GM10266 (cell line): Measurements from ENCODE around the gene KRTAP1-5.
"Not testable (repeated sequence)": the region's sequence is repeated elsewhere in the genome, so short reads cannot be mapped to it uniquely, and the experiment has no call there.

ENCODE experiments used
- DNase-seq: peaks from one replicate; pipeline ENCODE4 v3.0.0; 2012; ENCODE audit errors: extremely low spot score
- CTCF ChIP-seq: IDR thresholded peaks from 2 replicates; pipeline ENCODE4 v1.5.1; 2012; ENCODE audit warnings: mild to moderate bottlenecking, low read depth; ENCODE audit not compliant: control insufficient read depth, insufficient read depth; ENCODE audit errors: missing control alignments

KRTAP1-5 gene

GRCh38 chr17:41042953-41043352 is 15.9 kb upstream of the KRTAP1-5 start:
- TF ChIP-seq CTCF, result no peak
- no peak for DNase-seq

GRCh38 chr17:41040783-41041571 is 14.0 kb upstream of the KRTAP1-5 start, which contains the start of gene KRTAP1-1:
KRTAP1-1 (minus strand) TSS chr17:41041450; CDS start chr17:41041397, 53 bp downstream.
- not testable (repeated sequence) for DNase-seq

- no peak for DNase-seq
- no peak for TF ChIP-seq CTCF
Measured at GRCh38 chr17:41037853-41038350, 10.9 kb upstream of the KRTAP1-5 start.

- not testable (repeated sequence) for DNase-seq
Measured at GRCh38 chr17:41034346-41034935, 7.4 kb upstream of the KRTAP1-5 start, which contains the start of gene KRTAP1-3. KRTAP1-3 (minus strand) TSS chr17:41034874; CDS start chr17:41034821, 53 bp downstream.

- no peak for DNase-seq
- TF ChIP-seq CTCF, result no peak
Measured at GRCh38 chr17:41029633-41030245, 2.7 kb upstream of the KRTAP1-5 start, which contains the start of gene KRTAP1-4. KRTAP1-4 (minus strand) TSS chr17:41030195; CDS start chr17:41030078, 117 bp downstream.

GRCh38 chr17:41024697-41025096 is 2.3 kb downstream of the KRTAP1-5 start:
- TF ChIP-seq CTCF, result no peak
- DNase-seq, result no peak

- no peak for DNase-seq
- TF ChIP-seq CTCF, result no peak
Measured at GRCh38 chr17:41020336-41020735, 6.7 kb downstream of the KRTAP1-5 start.

GRCh38 chr17:41019415-41019814 is 7.6 kb downstream of the KRTAP1-5 start:
- no peak for DNase-seq
- TF ChIP-seq CTCF, result no peak
